Measurements from ENCODE around the gene HMOX2. TPM values are rescaled to one million over a fixed set of nuclear protein-coding genes. Genes with fewer than 3 reads are reported as not detected.

Gene HMOX2
- total RNA-seq, 1 experiment from 2014 or later = 72.6 TPM

- Histone ChIP-seq H3K27ac (ENCODE audit: low read length) (no peak overlapping the region), H3K4me1 (ENCODE audit: control insufficient read depth, insufficient read depth, low read length) (peaks cover 9% of the 10 kb centered on the region), H3K4me3 (ENCODE audit: low read depth in 2 of 2, low read length in 2 of 2) (no peak overlapping the region), H3K9me3 (ENCODE audit: control insufficient read depth, insufficient read depth, low read depth, low read length) (no peaks in the 10 kb centered on the region), H3K36me3 (ENCODE audit: control insufficient read depth, insufficient read depth, low read length) (no peaks in the 10 kb centered on the region), H3K27me3 (ENCODE audit: control insufficient read depth, insufficient read depth, low read length) (no peaks in the 10 kb centered on the region)
- in situ Hi-C loops (cut with HindIII; ENCODE audit: low pct_unique_long_range_greater_than_20kb, low sequenced_read_pairs) = no loop called here
- TF ChIP-seq CTCF (IDR thresholded peaks at IDR 0.05) = no peak
- TF ChIP-seq SIN3A (IDR thresholded peaks at IDR 0.05; ENCODE audit: borderline replicate concordance, insufficient read depth, low read depth, low read length) = no peak
- ATAC-seq = no peak
- ChIA-PET CTCF (no interaction called here), POLR2A (interaction anchor here (0.6 kb wide), 1 partner anchor 12 kb away, joined by 3 read pairs; no protein-coding TSS in a partner anchor)
- no peak for DNase-seq (ENCODE audit: low read depth, low spot score)
- BruUV-seq (replicated peaks) = no TSS peak
- intact Hi-C loops (cut with micrococcal nuclease; ENCODE audit: unreplicated experiment) = no loop called here
Measured at GRCh38 chr16:4491898-4492297, 15.7 kb downstream of the HMOX2 start.

- Histone ChIP-seq H3K9me3 (ENCODE audit: control insufficient read depth, insufficient read depth, low read depth, low read length) (no peaks in the 10 kb centered on the region), H3K36me3 (ENCODE audit: control insufficient read depth, insufficient read depth, low read length) (no peaks in the 10 kb centered on the region), H3K27me3 (ENCODE audit: control insufficient read depth, insufficient read depth, low read length) (no peaks in the 10 kb centered on the region), H3K4me1 (ENCODE audit: control insufficient read depth, insufficient read depth, low read length) (peaks cover 12% of the 10 kb centered on the region), H3K27ac (ENCODE audit: low read length) (no peak overlapping the region), H3K4me3 (ENCODE audit: low read depth in 2 of 2, low read length in 2 of 2) (no peak overlapping the region)
- no TSS peak for BruUV-seq (replicated peaks)
- CTCF ChIA-PET = no interaction called here
- intact Hi-C loops (cut with micrococcal nuclease; ENCODE audit: unreplicated experiment) (no loop called here), in situ Hi-C loops (cut with HindIII; ENCODE audit: low pct_unique_long_range_greater_than_20kb, low sequenced_read_pairs) (no loop called here)
- DNase-seq (ENCODE audit: low read depth, low spot score) = no peak
- peak; percentile 70 for ATAC-seq
- TF ChIP-seq CTCF (IDR thresholded peaks at IDR 0.05) (no peak), TCF7L2 (IDR thresholded peaks at IDR 0.05; ENCODE audit: low read depth, low read length) (no peak), SIN3A (IDR thresholded peaks at IDR 0.05; ENCODE audit: borderline replicate concordance, insufficient read depth, low read depth, low read length) (no peak), REST (IDR thresholded peaks at IDR 0.05; ENCODE audit: insufficient read depth in 1 of 2, low read depth in 2 of 2, low read length in 1 of 2) (no peak), POLR2AphosphoS5 (IDR thresholded peaks at IDR 0.05; ENCODE audit: low read depth, low read length) (no peak)
- POLR2A ChIA-PET = no interaction called here
Measured at GRCh38 chr16:4494746-4495490, 18.7 kb downstream of the HMOX2 start.

All from Panc1 (cell line).